RKO (cell line): ENCODE results near the gene SPAG5.

Experiments
- DNase-seq: peaks from one replicate; pipeline ENCODE4 v3.0.0-alpha.2; 2016; ENCODE audit warnings: low spot score

Gene SPAG5, protein sequence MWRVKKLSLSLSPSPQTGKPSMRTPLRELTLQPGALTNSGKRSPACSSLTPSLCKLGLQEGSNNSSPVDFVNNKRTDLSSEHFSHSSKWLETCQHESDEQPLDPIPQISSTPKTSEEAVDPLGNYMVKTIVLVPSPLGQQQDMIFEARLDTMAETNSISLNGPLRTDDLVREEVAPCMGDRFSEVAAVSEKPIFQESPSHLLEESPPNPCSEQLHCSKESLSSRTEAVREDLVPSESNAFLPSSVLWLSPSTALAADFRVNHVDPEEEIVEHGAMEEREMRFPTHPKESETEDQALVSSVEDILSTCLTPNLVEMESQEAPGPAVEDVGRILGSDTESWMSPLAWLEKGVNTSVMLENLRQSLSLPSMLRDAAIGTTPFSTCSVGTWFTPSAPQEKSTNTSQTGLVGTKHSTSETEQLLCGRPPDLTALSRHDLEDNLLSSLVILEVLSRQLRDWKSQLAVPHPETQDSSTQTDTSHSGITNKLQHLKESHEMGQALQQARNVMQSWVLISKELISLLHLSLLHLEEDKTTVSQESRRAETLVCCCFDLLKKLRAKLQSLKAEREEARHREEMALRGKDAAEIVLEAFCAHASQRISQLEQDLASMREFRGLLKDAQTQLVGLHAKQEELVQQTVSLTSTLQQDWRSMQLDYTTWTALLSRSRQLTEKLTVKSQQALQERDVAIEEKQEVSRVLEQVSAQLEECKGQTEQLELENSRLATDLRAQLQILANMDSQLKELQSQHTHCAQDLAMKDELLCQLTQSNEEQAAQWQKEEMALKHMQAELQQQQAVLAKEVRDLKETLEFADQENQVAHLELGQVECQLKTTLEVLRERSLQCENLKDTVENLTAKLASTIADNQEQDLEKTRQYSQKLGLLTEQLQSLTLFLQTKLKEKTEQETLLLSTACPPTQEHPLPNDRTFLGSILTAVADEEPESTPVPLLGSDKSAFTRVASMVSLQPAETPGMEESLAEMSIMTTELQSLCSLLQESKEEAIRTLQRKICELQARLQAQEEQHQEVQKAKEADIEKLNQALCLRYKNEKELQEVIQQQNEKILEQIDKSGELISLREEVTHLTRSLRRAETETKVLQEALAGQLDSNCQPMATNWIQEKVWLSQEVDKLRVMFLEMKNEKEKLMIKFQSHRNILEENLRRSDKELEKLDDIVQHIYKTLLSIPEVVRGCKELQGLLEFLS

GRCh38 chr17:28598799-28599310 lies at the start of gene SPAG5:
Gene SPAG5 (minus strand): TSS chr17:28599025. CDS start chr17:28598946, 79 bp downstream.
- DNase-seq = peak; percentile 95

DNA sequence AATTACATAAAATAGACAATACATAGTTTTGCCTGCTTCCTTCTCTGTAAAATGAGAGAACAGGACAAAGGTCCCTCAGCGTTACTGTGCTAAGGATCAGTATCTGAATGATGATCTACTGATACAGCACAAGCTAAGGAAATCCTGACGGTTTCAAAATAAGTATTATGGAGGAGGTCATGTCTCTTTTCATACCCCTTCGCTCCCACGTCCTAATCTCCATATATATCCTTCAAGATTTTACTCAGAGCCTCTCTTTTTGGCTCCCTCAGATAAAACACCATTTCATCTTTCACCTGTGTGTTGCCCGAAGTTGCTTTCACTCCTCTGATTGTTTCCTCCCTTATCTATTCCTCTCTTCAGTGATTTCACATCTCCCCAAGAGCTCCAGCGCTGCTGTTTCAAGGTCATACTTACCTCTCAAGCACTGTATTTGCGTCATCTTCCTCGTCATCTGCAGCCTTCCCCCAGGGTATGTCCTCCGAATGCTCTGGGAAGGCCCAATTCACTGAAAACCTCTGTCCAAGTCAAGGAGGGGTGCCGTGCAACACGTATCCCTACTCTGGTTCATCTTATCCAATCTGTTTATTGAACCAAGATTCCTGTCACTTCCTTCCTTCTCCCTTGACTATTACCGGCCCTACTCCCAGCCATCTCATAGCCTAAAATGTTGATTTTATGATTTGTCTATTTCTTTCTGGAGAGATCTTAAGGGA lies 47.4 kb upstream of the SPAG5 start:
- no peak for DNase-seq

DNA sequence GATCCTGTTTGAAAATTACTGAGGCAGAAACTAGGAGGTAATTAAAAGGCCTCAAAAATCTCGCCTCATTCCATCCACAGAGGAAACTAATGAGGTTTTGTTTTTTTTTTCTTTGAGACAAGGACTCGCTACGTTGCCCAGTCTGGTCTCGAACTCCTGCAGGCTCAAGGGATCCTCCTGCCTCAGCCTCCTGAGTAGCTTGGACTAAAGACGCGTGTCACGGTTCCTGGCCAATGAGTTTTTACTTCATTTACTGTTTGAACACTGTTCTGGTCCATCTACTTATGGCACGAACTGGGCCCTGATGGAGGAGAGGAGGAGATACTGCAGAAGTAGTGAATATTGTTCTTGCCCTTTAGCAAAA lies 46.7 kb upstream of the SPAG5 start:
- DNase-seq = no peak

- peak; percentile 94 for DNase-seq
Measured at GRCh38 chr17:28644787-28645575, 46.2 kb upstream of the SPAG5 start, which contains the start of gene BLTP2. Gene BLTP2 (minus strand): TSS chr17:28645158. CDS start chr17:28645056, 102 bp downstream.

- peak; percentile 83 for DNase-seq
Measured at GRCh38 chr17:28643983-28644786, 45.4 kb upstream of the SPAG5 start.

- no peak for DNase-seq
Measured at GRCh38 chr17:28641579-28641978, 42.8 kb upstream of the SPAG5 start.

GRCh38 chr17:28635506-28635905 lies 36.7 kb upstream of the SPAG5 start:
- no peak for DNase-seq

GRCh38 chr17:28634206-28634865 lies 35.5 kb upstream of the SPAG5 start:
- no peak for DNase-seq

DNA sequence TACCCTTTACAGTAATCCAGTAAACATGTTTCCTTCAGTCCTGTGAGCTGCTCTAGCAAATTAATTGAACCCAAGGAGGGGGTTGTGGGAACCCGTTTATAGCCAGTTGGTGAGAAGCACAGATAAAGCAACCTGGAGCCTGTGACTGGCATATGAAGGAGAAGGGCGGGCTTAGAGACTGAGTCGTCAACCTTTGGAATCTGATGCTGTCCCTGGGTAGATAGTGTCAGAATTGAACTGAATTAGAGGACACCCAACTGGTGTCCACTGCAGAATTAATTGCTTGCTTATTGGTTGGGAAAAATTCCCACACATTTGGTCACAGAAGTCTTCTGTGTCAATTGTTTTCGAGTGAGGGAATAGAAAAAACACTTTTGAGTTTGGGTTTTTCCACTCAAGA lies 28.0 kb upstream of the SPAG5 start:
- no peak for DNase-seq

DNA sequence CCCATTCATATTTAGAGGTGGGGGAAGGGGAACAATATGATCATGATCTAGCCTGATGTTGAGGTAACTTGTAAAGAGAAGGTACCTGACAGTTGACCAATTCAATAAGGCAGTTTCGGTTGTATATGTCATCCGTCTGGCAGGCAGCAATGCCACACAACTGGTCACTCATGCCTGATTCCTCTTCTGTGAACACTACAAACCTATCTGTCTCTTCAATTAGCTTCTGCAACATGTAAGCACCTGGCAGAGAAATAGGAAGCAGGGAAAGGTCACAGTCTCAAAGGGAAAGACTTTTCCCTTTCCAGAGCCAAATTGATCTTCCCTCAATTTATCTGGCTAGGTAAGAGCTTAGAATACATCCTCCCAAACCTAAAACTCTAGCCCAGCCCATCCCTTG lies 25.3 kb upstream of the SPAG5 start:
- DNase-seq = no peak

GRCh38 chr17:28623696-28624095 lies 24.9 kb upstream of the SPAG5 start:
- DNase-seq = no peak

GRCh38 chr17:28622186-28622585 lies 23.4 kb upstream of the SPAG5 start:
- no peak for DNase-seq

GRCh38 chr17:28620010-28620409 lies 21.2 kb upstream of the SPAG5 start:
- no peak for DNase-seq

DNA sequence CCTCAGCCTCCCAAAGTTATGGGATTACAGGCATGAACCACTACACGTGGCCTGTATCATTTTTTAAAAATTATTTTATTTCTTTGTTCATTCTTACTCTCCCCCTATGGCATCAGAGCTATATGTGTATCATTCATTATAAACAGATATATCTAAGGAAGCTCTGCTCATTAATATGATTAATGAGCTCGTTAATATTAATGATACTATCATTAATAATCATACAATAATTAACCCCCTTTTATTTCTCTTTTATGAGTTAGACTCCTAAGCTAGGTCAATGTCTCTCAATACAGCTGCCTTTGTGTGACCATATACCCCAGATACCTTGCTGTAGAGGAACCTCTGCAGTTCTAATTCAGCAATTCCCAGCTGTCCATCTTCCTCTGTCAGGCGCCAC lies 19.6 kb upstream of the SPAG5 start:
- DNase-seq = no peak

DNA sequence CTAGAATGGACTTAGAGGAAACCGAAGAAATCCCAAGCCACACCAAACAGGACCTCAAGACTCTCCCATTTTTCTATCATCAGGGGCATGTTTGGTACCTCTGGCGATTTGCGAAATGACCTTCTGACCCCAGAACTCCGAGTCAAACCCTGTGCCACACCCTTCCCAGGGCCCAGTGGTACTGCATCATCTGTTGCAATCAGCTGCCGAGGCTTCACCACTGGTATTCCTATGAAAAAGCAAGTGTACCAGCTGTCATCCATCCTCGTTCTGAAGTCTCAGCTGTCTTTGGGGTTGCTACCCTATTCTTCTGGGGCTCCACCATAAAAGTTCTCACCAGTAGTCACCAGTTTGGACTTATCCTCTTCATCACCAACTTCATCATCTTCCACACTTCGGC lies 17.5 kb upstream of the SPAG5 start:
- no peak for DNase-seq

GRCh38 chr17:28615260-28615940 lies 16.6 kb upstream of the SPAG5 start:
- DNase-seq = no peak

- DNase-seq = no peak
Measured at GRCh38 chr17:28613931-28614381, 15.1 kb upstream of the SPAG5 start, which contains the start of gene RSKR. Gene RSKR (minus strand): TSS chr17:28614185. CDS start chr17:28614161, 24 bp downstream.
